IMR-90 (cell line): ENCODE measurements around the gene PROZ. TPM values are rescaled to one million over a fixed set of nuclear protein-coding genes. Genes with fewer than 3 reads are reported as not detected.

Source experiments
- ATAC-seq: fragments of 200-7000 bp; cut with Tn5 transposase; 2 replicates; pipeline ENCODE4 v1.9.1; 2020; ENCODE audit warnings: low read depth, mild to moderate bottlenecking, moderate library complexity
- BruUV-seq: library from RNA; stranded (reverse); fragments of 400-500 nt; replicated peaks from 2 replicates; lab custom pipeline; 2021; lab: Mats Ljungman, UMichigan
- CTCF ChIA-PET: fragments of 300-600 bp; formaldehyde crosslinking; extraction: SDS; loops from one replicate; lab custom pipeline; 2021; ENCODE audit warnings: antibody characterized with exemption; lab: Yijun Ruan, JAX
- POLR2A ChIA-PET: fragments of 300-600 bp; sonication (Branson Sonifier 250); formaldehyde crosslinking; loops from one replicate; lab custom pipeline; 2022; ENCODE audit warnings: antibody characterized with exemption; ENCODE audit not compliant: unreplicated experiment; lab: Charles Lee
- DNase-seq: peaks from one replicate; pipeline ENCODE4 v3.0.0; 2013
- H2AFZ ChIP-seq: replicated peaks from 2 replicates; pipeline ENCODE3; 2013; ENCODE audit warnings: low read length, mild to moderate bottlenecking; ENCODE audit not compliant: poor library complexity
- H2AK5ac ChIP-seq: 2 replicates; pipeline ENCODE4 v1.6.1; 2013; ENCODE audit warnings: low read depth, low read length, inconsistent platforms
- H2AK9ac ChIP-seq: replicated peaks from 2 replicates; pipeline ENCODE3; 2013; ENCODE audit warnings: mild to moderate bottlenecking, low read depth, low read length, moderate library complexity; ENCODE audit not compliant: poor library complexity
- H2BK120ac ChIP-seq: 2 replicates; pipeline ENCODE4 v1.6.1; 2013; ENCODE audit warnings: low read depth, low read length, inconsistent platforms
- H2BK15ac ChIP-seq: 3 replicates; pipeline ENCODE4 v1.6.1; 2013; ENCODE audit warnings: low read depth, low read length, inconsistent platforms
- H2BK20ac ChIP-seq: 2 replicates; pipeline ENCODE4 v1.6.1; 2013; ENCODE audit warnings: low read depth, mild to moderate bottlenecking, inconsistent platforms, low read length, moderate library complexity
- H2BK5ac ChIP-seq: 2 replicates; pipeline ENCODE4 v1.6.1; 2013; ENCODE audit warnings: mild to moderate bottlenecking, low read depth, low read length, inconsistent platforms; ENCODE audit not compliant: poor library complexity, severe bottlenecking
- H3K14ac ChIP-seq: replicated peaks from 2 replicates; pipeline ENCODE4 v1.6.1; 2013; ENCODE audit warnings: low read depth, low read length, inconsistent platforms
- H3K18ac ChIP-seq: 2 replicates; pipeline ENCODE4 v1.6.1; 2013; ENCODE audit warnings: low read depth, low read length, control low read depth
- H3K23ac ChIP-seq: 2 replicates; pipeline ENCODE4 v1.6.1; 2013; ENCODE audit warnings: low read depth, low read length, inconsistent platforms
- H3K27ac ChIP-seq: 2 replicates; pipeline ENCODE4 v1.5.1; 2013; ENCODE audit warnings: mild to moderate bottlenecking, control low read depth, low read length; ENCODE audit not compliant: insufficient read depth
- H3K27me3 ChIP-seq: 2 replicates; pipeline ENCODE4 v1.6.1; 2013; ENCODE audit warnings: low read length; ENCODE audit not compliant: control insufficient read depth, insufficient read depth
- H3K36me3 ChIP-seq: 2 replicates; pipeline ENCODE4 v1.6.1; 2013; ENCODE audit warnings: low read length, mixed read lengths; ENCODE audit not compliant: control insufficient read depth, insufficient read depth
- H3K4ac ChIP-seq: 2 replicates; pipeline ENCODE4 v1.6.1; 2013; ENCODE audit warnings: low read depth, low read length, inconsistent platforms
- H3K4me1 ChIP-seq: 2 replicates; pipeline ENCODE4 v1.6.1; 2013; ENCODE audit warnings: low read length, mixed read lengths; ENCODE audit not compliant: control insufficient read depth, insufficient read depth
- H3K4me2 ChIP-seq: 2 replicates; pipeline ENCODE4 v1.6.1; 2013; ENCODE audit warnings: low read depth, mild to moderate bottlenecking, control low read depth, low read length, moderate library complexity
- H3K4me3 ChIP-seq: 2 replicates; pipeline ENCODE4 v1.5.1; 2013; ENCODE audit warnings: low read depth, mild to moderate bottlenecking, control low read depth, low read length, moderate library complexity; ENCODE audit not compliant: insufficient read depth
- H3K56ac ChIP-seq: 2 replicates; pipeline ENCODE4 v1.6.1; 2013; ENCODE audit warnings: low read length, inconsistent platforms; ENCODE audit not compliant: insufficient read depth; ENCODE audit errors: extremely low read depth
- H3K79me1 ChIP-seq, 2 experiments: 2 replicates each; pipeline ENCODE4 v1.6.1; 2013; ENCODE audit warnings: low read length in 2 of 2, inconsistent platforms in 1 of 2, low read depth in 1 of 2
- H3K9ac ChIP-seq: 2 replicates; pipeline ENCODE4 v1.6.1; 2013; ENCODE audit warnings: low read depth, low read length, control low read depth
- H3K9me1 ChIP-seq: 2 replicates; pipeline ENCODE4 v1.6.1; 2013; ENCODE audit warnings: low read length, inconsistent platforms; ENCODE audit not compliant: insufficient read depth
- H3K9me3 ChIP-seq: 2 replicates; pipeline ENCODE4 v1.6.1; 2013; ENCODE audit warnings: low read length; ENCODE audit not compliant: control insufficient read depth, insufficient read depth
- H4K20me1 ChIP-seq: 2 replicates; pipeline ENCODE4 v1.6.1; 2013; ENCODE audit warnings: low read length, inconsistent platforms; ENCODE audit not compliant: insufficient read depth
- H4K5ac ChIP-seq: 2 replicates; pipeline ENCODE4 v1.6.1; 2013; ENCODE audit warnings: mild to moderate bottlenecking, low read depth, low read length, control low read depth
- H4K8ac ChIP-seq, 2 experiments: 2 replicates each; pipeline ENCODE4 v1.6.1; 2013; ENCODE audit warnings: low read depth in 2 of 2, low read length in 2 of 2, control low read depth in 1 of 2, inconsistent platforms in 1 of 2
- H4K91ac ChIP-seq: 2 replicates; pipeline ENCODE4 v1.6.1; 2013; ENCODE audit warnings: low read depth, low read length, inconsistent platforms; ENCODE audit not compliant: insufficient read depth
- BHLHE40 ChIP-seq: fragments of 150-350 bp; IDR thresholded peaks from 2 replicates; pipeline ENCODE4 v1.6.1; 2016; ENCODE audit warnings: mild to moderate bottlenecking, low read depth, low read length
- CEBPB ChIP-seq: IDR thresholded peaks from 2 replicates; pipeline ENCODE4 v1.6.1; 2012; ENCODE audit warnings: low read depth, low read length, improper control_type of control experiment
- CHD1 ChIP-seq: IDR thresholded peaks from 2 replicates; pipeline ENCODE4 v1.6.1; 2012; ENCODE audit warnings: low read depth, low read length, improper control_type of control experiment
- FOS ChIP-seq: fragments of 150-350 bp; IDR thresholded peaks from 2 replicates; pipeline ENCODE4 v1.6.1; 2016; ENCODE audit warnings: low read depth, low read length
- MAZ ChIP-seq: IDR thresholded peaks from 2 replicates; pipeline ENCODE4 v1.6.1; 2012; ENCODE audit warnings: low read depth, mild to moderate bottlenecking, low read length, improper control_type of control experiment, moderate library complexity, borderline replicate concordance
- MXI1 ChIP-seq: IDR thresholded peaks from 2 replicates; pipeline ENCODE4 v1.6.1; 2012; ENCODE audit warnings: low read depth, mild to moderate bottlenecking, low read length, moderate library complexity, borderline replicate concordance
- NFE2L2 ChIP-seq: fragments of 150-350 bp; IDR thresholded peaks from 2 replicates; pipeline ENCODE4 v1.6.1; 2016; ENCODE audit warnings: low read depth, mild to moderate bottlenecking, low read length
- POLR2A ChIP-seq: IDR thresholded peaks from 2 replicates; pipeline ENCODE4 v1.6.1; 2012; ENCODE audit warnings: mild to moderate bottlenecking, low read depth, low read length
- RAD21 ChIP-seq: IDR thresholded peaks from 2 replicates; pipeline ENCODE4 v1.6.1; 2012; ENCODE audit warnings: low read length, improper control_type of control experiment
- RCOR1 ChIP-seq: IDR thresholded peaks from 2 replicates; pipeline ENCODE4 v1.6.1; 2012; ENCODE audit warnings: mild to moderate bottlenecking, low read length, improper control_type of control experiment; ENCODE audit not compliant: insufficient replicate concordance
- RFX5 ChIP-seq: IDR thresholded peaks from 2 replicates; pipeline ENCODE4 v1.8.0; 2012; ENCODE audit warnings: low read depth, mild to moderate bottlenecking, low read length, moderate library complexity
- SMC3 ChIP-seq: fragments of 150-350 bp; IDR thresholded peaks from 2 replicates; pipeline ENCODE4 v1.6.1; 2016; ENCODE audit warnings: low read depth, mild to moderate bottlenecking, antibody characterized with exemption, low read length, moderate library complexity
- WGBS, 2 experiments: methylation state at CpG; one replicate each; pipeline versions ENCODE4 v1.1.5 to v1.1.7; 2013; ENCODE audit warnings: missing lambda C conversion rate in 2 of 2; ENCODE audit not compliant: insufficient read length in 1 of 2; ENCODE audit errors: extremely low coverage in 2 of 2; 5-methylcytosine and 5-hydroxymethylcytosine counted together
- dilution Hi-C: fragments of 300-500 bp; cut with HindIII; formaldehyde crosslinking; loops from one replicate; pipeline ENCODE4 v1.14.3; 2018; ENCODE audit warnings: low sequenced_read_pairs; ENCODE audit not compliant: unreplicated experiment
- in situ Hi-C: fragments of 300-500 bp; cut with MboI; formaldehyde crosslinking; loops from 3 replicates; pipeline ENCODE4 v1.14.3; 2019; ENCODE audit warnings: low sequenced_read_pairs, inconsistent platforms, mixed read lengths
- intact Hi-C: fragments of 100-400 bp; cut with micrococcal nuclease; formaldehyde crosslinking; loops from 2 replicates; pipeline ENCODE4 v1.10.0; 2022
- polyA plus RNA-seq, 3 experiments: library from polyadenylated mRNA; depleted of rRNA; stranded (reverse); fragments of >200 nt; gene quantifications; 2 replicates each; pipeline ENCODE4 v1.2.3, GENCODE V29; 2012; ENCODE audit warnings: low replicate concordance in 1 of 3
- total RNA-seq: library from RNA; depleted of rRNA; stranded (reverse); fragments of >200 nt; gene quantifications from 2 replicates; pipeline ENCODE4 v1.2.3, GENCODE V29; 2012
- TF ChIP-seq, protein P1 (sequence below): fragments of 150-350 bp; IDR thresholded peaks from 2 replicates; pipeline ENCODE4 v1.6.1; 2016; ENCODE audit warnings: low read depth, mild to moderate bottlenecking, low read length, moderate library complexity, borderline replicate concordance
- TF ChIP-seq, protein P2 (sequence below): conservative IDR thresholded peaks from 2 replicates; pipeline ENCODE4 v1.5.1; 2012; ENCODE audit warnings: mild to moderate bottlenecking, low read depth, low read length, improper control_type of control experiment
- TF ChIP-seq, protein P3 (sequence below): fragments of 150-350 bp; IDR thresholded peaks from 2 replicates; pipeline ENCODE4 v1.6.1; 2017; ENCODE audit warnings: mild to moderate bottlenecking, antibody characterized with exemption, low read length, low read depth

The PROZ gene
- total and polyA plus RNA-seq, 2 of the 4 experiments (the other 2 are of a cell fraction) = not detected

DNA sequence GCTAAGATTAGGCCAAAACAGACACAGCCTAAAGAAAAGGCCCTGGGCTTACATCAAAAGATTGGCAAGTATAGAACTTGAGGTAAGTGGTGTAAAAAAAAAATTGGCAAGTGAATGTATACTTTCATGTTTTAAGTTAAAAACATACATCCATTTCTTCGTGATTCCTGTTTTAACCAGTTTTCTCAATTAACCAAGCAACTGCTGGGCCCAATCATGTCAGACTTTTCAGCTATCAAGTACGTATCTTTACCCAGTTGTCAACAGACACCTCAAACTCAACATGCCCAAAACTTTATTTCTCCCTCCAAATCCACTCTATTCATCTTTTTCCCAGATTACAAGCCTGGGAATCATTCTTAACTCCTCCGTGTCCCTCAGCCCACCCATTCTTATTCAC is 49.0 kb downstream of the PROZ start:
- Histone ChIP-seq H2BK120ac (peak overlapping the region; percentile 72), H2AK9ac (no peak overlapping the region), H3K4ac (peak overlapping the region; percentile 79; the same call in 1 of the 2 replicates), H3K36me3 (peaks cover 12% of the 10 kb centered on the region), H3K4me3 (peak overlapping the region; percentile 96), H3K14ac (peak overlapping the region; percentile 53), H3K9me3 (no peaks in the 10 kb centered on the region), H3K18ac (peak overlapping the region; percentile 87; the same call in 1 of the 2 replicates), H4K8ac (peak overlapping the region; percentile 27 to 68; a peak in 3 of 4 replicates), H4K20me1 (peaks cover 42% of the 10 kb centered on the region), H3K23ac (peak overlapping the region; percentile 88), H3K9ac (peak overlapping the region; percentile 92), H2BK5ac (peak overlapping the region; percentile 83), H3K56ac (peak overlapping the region; percentile 51), H2AFZ (no peak overlapping the region), H2AK5ac (0 out of 2 replicates have a peak overlapping the region, but pooled peaks have one; percentile 45), H2BK20ac (no peak overlapping the region), H4K91ac (peak overlapping the region; percentile 84; the same call in 1 of the 2 replicates), H3K4me1 (peaks cover 24% of the 10 kb centered on the region), H2BK15ac (no peak overlapping the region; the same call in 2 of the 3 replicates), H3K27ac (no peak overlapping the region), H3K9me1 (peaks cover 25% of the 10 kb centered on the region), H3K4me2 (peak overlapping the region; percentile 100), H3K27me3 (no peaks in the 10 kb centered on the region), H3K79me1 (peaks cover 23 to 60% of the 10 kb centered on the region in 2 experiments), H4K5ac (peak overlapping the region; percentile 47; the same call in 1 of the 2 replicates)
- ChIA-PET CTCF (interaction anchor here (0.7 kb wide), 1 partner anchor 123 kb away, joined by 3 read pairs; no protein-coding TSS in a partner anchor), POLR2A (interaction anchor here (0.9 kb wide), 1 partner anchor 29 kb away, joined by 3 read pairs; no protein-coding TSS in a partner anchor)
- TF ChIP-seq, protein P1, sequence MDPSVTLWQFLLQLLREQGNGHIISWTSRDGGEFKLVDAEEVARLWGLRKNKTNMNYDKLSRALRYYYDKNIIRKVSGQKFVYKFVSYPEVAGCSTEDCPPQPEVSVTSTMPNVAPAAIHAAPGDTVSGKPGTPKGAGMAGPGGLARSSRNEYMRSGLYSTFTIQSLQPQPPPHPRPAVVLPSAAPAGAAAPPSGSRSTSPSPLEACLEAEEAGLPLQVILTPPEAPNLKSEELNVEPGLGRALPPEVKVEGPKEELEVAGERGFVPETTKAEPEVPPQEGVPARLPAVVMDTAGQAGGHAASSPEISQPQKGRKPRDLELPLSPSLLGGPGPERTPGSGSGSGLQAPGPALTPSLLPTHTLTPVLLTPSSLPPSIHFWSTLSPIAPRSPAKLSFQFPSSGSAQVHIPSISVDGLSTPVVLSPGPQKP = no peak
- TF ChIP-seq MXI1 (no peak), RAD21 (no peak), CHD1 (no peak), FOS (no peak), RCOR1 (no peak), POLR2A (no peak), MAZ (no peak), NFE2L2 (no peak), SMC3 (no peak), RFX5 (no peak), BHLHE40 (no peak), CEBPB (no peak)
- TF ChIP-seq, protein P2, sequence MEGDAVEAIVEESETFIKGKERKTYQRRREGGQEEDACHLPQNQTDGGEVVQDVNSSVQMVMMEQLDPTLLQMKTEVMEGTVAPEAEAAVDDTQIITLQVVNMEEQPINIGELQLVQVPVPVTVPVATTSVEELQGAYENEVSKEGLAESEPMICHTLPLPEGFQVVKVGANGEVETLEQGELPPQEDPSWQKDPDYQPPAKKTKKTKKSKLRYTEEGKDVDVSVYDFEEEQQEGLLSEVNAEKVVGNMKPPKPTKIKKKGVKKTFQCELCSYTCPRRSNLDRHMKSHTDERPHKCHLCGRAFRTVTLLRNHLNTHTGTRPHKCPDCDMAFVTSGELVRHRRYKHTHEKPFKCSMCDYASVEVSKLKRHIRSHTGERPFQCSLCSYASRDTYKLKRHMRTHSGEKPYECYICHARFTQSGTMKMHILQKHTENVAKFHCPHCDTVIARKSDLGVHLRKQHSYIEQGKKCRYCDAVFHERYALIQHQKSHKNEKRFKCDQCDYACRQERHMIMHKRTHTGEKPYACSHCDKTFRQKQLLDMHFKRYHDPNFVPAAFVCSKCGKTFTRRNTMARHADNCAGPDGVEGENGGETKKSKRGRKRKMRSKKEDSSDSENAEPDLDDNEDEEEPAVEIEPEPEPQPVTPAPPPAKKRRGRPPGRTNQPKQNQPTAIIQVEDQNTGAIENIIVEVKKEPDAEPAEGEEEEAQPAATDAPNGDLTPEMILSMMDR = no peak
- TF ChIP-seq, protein P3, sequence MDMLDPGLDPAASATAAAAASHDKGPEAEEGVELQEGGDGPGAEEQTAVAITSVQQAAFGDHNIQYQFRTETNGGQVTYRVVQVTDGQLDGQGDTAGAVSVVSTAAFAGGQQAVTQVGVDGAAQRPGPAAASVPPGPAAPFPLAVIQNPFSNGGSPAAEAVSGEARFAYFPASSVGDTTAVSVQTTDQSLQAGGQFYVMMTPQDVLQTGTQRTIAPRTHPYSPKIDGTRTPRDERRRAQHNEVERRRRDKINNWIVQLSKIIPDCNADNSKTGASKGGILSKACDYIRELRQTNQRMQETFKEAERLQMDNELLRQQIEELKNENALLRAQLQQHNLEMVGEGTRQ = no peak
- dilution Hi-C loops = no loop called here
- ATAC-seq = no peak
- 49% methylated on average over 2 of the region's 3 CpGs; no CpG with 5 or more reads in 1 of the 2 experiments for WGBS, 2 experiments
- no peak for DNase-seq
- in situ Hi-C loops = no loop called here
- intact Hi-C loops = no loop called here
- BruUV-seq = no TSS peak
